Uterus (tissue), 4 donors: ENCODE data around the gene CDYL. TPM values are rescaled to one million over a fixed set of nuclear protein-coding genes. Genes with fewer than 3 reads are reported as not detected.

ENCODE experiments used
- DNase-seq, 2 donors: peaks; one replicate each; pipeline ENCODE4 v3.0.0-alpha.2; 2019 to 2020
- H3K27ac ChIP-seq, 2 donors: fragments of 200-600 bp; sonication (generic); 1 replicate in 1 of 2; 2 replicates in 1 of 2; pipeline ENCODE4 v1.5.1; 2016 to 2018
- H3K27me3 ChIP-seq, 2 donors: fragments of 200-600 bp; sonication (generic); one replicate each; pipeline ENCODE4 v1.5.1; 2018 to 2019; ENCODE audit warnings: control low read depth in 1 of 2
- H3K36me3 ChIP-seq, 2 donors: fragments of 200-600 bp; sonication (generic); one replicate each; pipeline ENCODE4 v1.5.1; 2019; ENCODE audit warnings: control low read depth in 1 of 2
- H3K4me1 ChIP-seq, 2 donors: fragments of 200-600 bp; sonication (generic); one replicate each; pipeline ENCODE4 v1.5.1; 2018 to 2019; ENCODE audit warnings: control low read depth in 1 of 2
- H3K4me3 ChIP-seq, 2 donors: fragments of 200-600 bp; sonication (generic); 1 replicate in 1 of 2; 2 replicates in 1 of 2; pipeline ENCODE4 v1.5.1; 2018 to 2019; ENCODE audit warnings: mild to moderate bottlenecking in 1 of 2
- H3K9me3 ChIP-seq, 2 donors: fragments of 200-600 bp; sonication (generic); one replicate each; pipeline ENCODE4 v1.5.1; 2019; ENCODE audit warnings: control low read depth in 1 of 2
- CTCF ChIP-seq, 4 experiments: fragments of 200-600 bp in 2 of 4; fragments of 450-650 bp in 2 of 4; sonication (generic) in 2 of 4; IDR thresholded peaks; one replicate each; pipeline ENCODE4 v1.5.1; 2016 to 2019; ENCODE audit warnings: antibody characterized with exemption in 4 of 4, mild to moderate bottlenecking in 2 of 4, moderate library complexity in 1 of 4
- POLR2A ChIP-seq, 2 donors: fragments of 450-650 bp; IDR thresholded peaks; one replicate each; pipeline ENCODE4 v1.6.1; 2016; ENCODE audit warnings: antibody characterized with exemption in 2 of 2, mild to moderate bottlenecking in 1 of 2, moderate library complexity in 1 of 2
- intact Hi-C: fragments of 100-400 bp; cut with DNase I; formaldehyde crosslinking; loops from one replicate; pipeline ENCODE4 v1.15.1; 2023; ENCODE audit warnings: low total_unique reads
- total RNA-seq, 4 donors: library from RNA; depleted of rRNA in 3 of 4; stranded (reverse); fragments of >200 nt in 3 of 4; gene quantifications; one replicate each; pipeline versions ENCODE4 v1.1.0 to v1.2.4, GENCODE V29; 2014 to 2023
- donor health status: DM: yes; HTN: yes; CAD: no.

Gene CDYL
- total RNA-seq, 4 donors from 2014 or later = 24.1 to 118 (median 42.3) TPM

GRCh38 chr6:4853349-4853748 is 77.1 kb downstream of the CDYL start:
- Histone ChIP-seq H3K36me3 (no peaks in the 10 kb centered on the region), H3K9me3 (no peaks in the 10 kb centered on the region), H3K4me3 (no peak overlapping the region), H3K27ac (no peak overlapping the region), H3K4me1 (peaks cover 0 to 6% of the 10 kb centered on the region in 2 donors), H3K27me3 (no peaks in the 10 kb centered on the region)
- intact Hi-C loops = no loop called here
- no peak for DNase-seq
- TF ChIP-seq POLR2A (IDR thresholded peaks at IDR 0.05) = no peak
- no peak for TF ChIP-seq CTCF (IDR thresholded peaks at IDR 0.05)

GRCh38 chr6:4853782-4854511 is 77.7 kb downstream of the CDYL start:
- H3K9me3 ChIP-seq = no peaks in the 10 kb centered on the region
- no peaks in the 10 kb centered on the region for H3K36me3 ChIP-seq
- TF ChIP-seq POLR2A (IDR thresholded peaks at IDR 0.05) (no peak), CTCF (IDR thresholded peaks at IDR 0.05) (no peak)

GRCh38 chr6:4856785-4857184 is 80.6 kb downstream of the CDYL start:
- no peak for DNase-seq
- no peak for TF ChIP-seq CTCF (IDR thresholded peaks at IDR 0.05)
- TF ChIP-seq POLR2A (IDR thresholded peaks at IDR 0.05) = no peak
- Histone ChIP-seq H3K4me3 (no peak overlapping the region), H3K36me3 (no peaks in the 10 kb centered on the region), H3K27ac (no peak overlapping the region), H3K9me3 (no peaks in the 10 kb centered on the region), H3K4me1 (peaks cover 0 to 6% of the 10 kb centered on the region in 2 donors), H3K27me3 (no peaks in the 10 kb centered on the region)
- intact Hi-C loops = no loop called here

More at GRCh38 chr6:4853782-4854511, 77.7 kb downstream of the CDYL start:
- H3K27ac ChIP-seq = no peak overlapping the region
- H3K4me1 ChIP-seq = peaks cover 0 to 6% of the 10 kb centered on the region in 2 donors
- intact Hi-C loops = no loop called here
- no peaks in the 10 kb centered on the region for H3K27me3 ChIP-seq
- no peak overlapping the region for H3K4me3 ChIP-seq
- DNase-seq = no peak

- H3K27ac ChIP-seq = no peak overlapping the region
- no peak overlapping the region for H3K4me3 ChIP-seq
- no peak for DNase-seq
- H3K9me3 ChIP-seq = no peaks in the 10 kb centered on the region
- no peak for TF ChIP-seq POLR2A (IDR thresholded peaks at IDR 0.05)
- H3K27me3 ChIP-seq = no peaks in the 10 kb centered on the region
- peaks cover 0 to 6% of the 10 kb centered on the region in 2 donors for H3K4me1 ChIP-seq
- H3K36me3 ChIP-seq = no peaks in the 10 kb centered on the region
- intact Hi-C loops = no loop called here
These were observed 82.2 kb downstream of the CDYL start for GRCh38 chr6:4858194-4859015.

- Histone ChIP-seq H3K9me3 (peaks cover 0 to 6% of the 10 kb centered on the region in 2 donors), H3K27ac (no peak overlapping the region), H3K4me3 (no peak overlapping the region), H3K27me3 (no peaks in the 10 kb centered on the region), H3K36me3 (no peaks in the 10 kb centered on the region), H3K4me1 (peaks cover 0 to 3% of the 10 kb centered on the region in 2 donors)
- no peak for DNase-seq
- intact Hi-C loops = no loop called here
- TF ChIP-seq POLR2A (IDR thresholded peaks at IDR 0.05) (no peak), CTCF (IDR thresholded peaks at IDR 0.05) (no peak)
These were observed 84.2 kb downstream of the CDYL start for GRCh38 chr6:4860387-4860786.
